Kidney epithelial cell (primary cell): Measurements from ENCODE around the gene RPL28. TPM values are rescaled to one million over a fixed set of nuclear protein-coding genes. Genes with fewer than 3 reads are reported as not detected.

Source experiments
- DNase-seq: peaks from one replicate; pipeline ENCODE4 v3.0.0-alpha.2; 2010; ENCODE audit warnings: low read depth
- H3K27me3 ChIP-seq: 2 replicates; pipeline ENCODE4 v1.6.0; 2011; ENCODE audit warnings: low read length; ENCODE audit not compliant: control insufficient read depth, insufficient read depth
- H3K36me3 ChIP-seq: 2 replicates; pipeline ENCODE4 v1.5.1; 2011; ENCODE audit warnings: low read length; ENCODE audit not compliant: control insufficient read depth, insufficient read depth
- H3K4me3 ChIP-seq: 2 replicates; pipeline ENCODE4 v1.5.1; 2011; ENCODE audit warnings: low read depth, mild to moderate bottlenecking, control low read depth, low read length
- total RNA-seq: library from RNA; depleted of rRNA; stranded (reverse); fragments of >200 nt; gene quantifications from 2 replicates; pipeline ENCODE4 v1.2.3, GENCODE V29; 2015
- TF ChIP-seq, protein P1 (sequence below): IDR thresholded peaks from 2 replicates; pipeline ENCODE4 v1.5.1; 2011; ENCODE audit warnings: mild to moderate bottlenecking, moderate library complexity, low read length, control low read depth, inconsistent platforms; ENCODE audit not compliant: insufficient read depth, poor library complexity, severe bottlenecking

The RPL28 gene
- total RNA-seq, 1 donor from 2014 or later, result 630 TPM

DNA sequence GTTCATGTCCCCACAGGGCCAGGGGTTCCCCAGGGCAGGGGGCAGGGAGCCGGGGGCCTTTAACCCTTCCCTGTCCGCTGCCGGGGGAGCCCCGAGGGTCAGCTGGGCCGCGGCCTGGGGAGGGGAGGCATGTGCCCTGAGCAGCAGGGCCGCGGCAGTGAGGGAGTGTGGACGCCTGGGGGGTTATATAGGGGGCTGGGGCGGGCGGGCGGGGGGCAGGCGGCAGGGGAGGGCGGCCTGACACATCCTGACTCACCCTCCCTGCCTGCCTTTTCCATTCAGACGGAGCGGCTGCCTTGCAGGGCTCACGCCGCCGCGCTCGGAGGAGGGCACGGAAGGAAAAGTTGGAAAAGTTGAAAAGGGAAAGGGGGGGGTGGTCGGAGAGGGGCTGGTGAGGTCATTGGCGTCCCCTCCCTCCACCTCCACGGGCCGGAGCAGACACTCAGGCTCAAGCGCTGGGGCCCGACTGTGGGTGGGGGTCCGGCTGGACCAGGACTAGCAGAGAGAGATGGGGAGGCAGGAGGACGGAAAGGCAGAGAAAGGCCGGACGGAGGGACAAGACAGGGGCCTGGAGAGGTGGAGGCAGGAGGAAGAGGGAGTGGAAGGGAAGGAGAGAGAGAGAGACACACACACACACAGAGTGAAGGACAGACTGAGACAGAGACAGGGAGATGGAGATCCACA, 15.3 kb upstream of the RPL28 start, which contains the start of gene IL11:
TSS of gene IL11 (minus strand) at position 159 of the 684 bp plus-strand sequence. CDS start at position 6, 153 bp downstream.
- no peak for DNase-seq
- no peaks in the 10 kb centered on the region for H3K36me3 ChIP-seq
- no peaks in the 10 kb centered on the region for H3K27me3 ChIP-seq
- peak within 1 kb of the TSS; percentile 67 for H3K4me3 ChIP-seq
- TF ChIP-seq, protein P1, sequence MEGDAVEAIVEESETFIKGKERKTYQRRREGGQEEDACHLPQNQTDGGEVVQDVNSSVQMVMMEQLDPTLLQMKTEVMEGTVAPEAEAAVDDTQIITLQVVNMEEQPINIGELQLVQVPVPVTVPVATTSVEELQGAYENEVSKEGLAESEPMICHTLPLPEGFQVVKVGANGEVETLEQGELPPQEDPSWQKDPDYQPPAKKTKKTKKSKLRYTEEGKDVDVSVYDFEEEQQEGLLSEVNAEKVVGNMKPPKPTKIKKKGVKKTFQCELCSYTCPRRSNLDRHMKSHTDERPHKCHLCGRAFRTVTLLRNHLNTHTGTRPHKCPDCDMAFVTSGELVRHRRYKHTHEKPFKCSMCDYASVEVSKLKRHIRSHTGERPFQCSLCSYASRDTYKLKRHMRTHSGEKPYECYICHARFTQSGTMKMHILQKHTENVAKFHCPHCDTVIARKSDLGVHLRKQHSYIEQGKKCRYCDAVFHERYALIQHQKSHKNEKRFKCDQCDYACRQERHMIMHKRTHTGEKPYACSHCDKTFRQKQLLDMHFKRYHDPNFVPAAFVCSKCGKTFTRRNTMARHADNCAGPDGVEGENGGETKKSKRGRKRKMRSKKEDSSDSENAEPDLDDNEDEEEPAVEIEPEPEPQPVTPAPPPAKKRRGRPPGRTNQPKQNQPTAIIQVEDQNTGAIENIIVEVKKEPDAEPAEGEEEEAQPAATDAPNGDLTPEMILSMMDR, result no peak

DNA sequence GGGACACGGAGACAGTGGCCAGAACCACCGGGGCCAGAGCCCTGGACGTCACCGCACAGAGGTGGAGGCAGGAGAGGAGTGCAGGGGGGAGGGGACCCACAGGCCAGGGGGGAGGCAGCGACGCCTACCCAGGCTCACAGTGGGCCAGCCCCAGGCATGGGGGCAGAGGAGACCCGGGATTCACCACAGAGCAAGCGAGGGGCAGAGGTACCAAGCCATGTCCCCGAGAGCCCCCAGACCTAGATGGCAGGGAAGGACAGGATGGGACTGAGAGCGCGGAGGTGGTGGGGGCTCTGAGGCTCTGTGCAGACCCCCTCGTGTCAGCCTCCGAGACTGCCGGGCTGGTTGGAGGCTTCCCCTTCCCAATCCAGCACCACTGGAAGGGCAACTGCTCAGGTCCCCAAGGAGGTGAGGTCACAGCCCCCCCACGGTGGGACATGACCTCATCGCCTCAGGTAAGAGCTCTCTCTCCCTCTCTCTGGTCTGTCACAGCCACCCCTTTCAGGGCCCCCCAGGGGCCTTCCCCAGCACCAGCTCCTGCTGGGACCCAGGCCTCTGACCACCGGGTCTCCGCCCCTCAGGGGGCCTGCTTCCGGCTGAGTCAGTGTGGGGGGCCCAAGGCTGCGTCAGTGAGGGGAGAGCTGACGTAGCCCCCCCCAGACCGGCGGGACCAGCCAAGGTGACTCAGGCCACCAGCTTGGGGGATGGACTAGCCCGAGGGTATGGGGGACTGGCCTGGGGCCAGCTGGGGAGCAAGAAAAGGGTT, 13.2 kb upstream of the RPL28 start:
- H3K27me3 ChIP-seq, result peaks cover 2% of the 10 kb centered on the region

DNA sequence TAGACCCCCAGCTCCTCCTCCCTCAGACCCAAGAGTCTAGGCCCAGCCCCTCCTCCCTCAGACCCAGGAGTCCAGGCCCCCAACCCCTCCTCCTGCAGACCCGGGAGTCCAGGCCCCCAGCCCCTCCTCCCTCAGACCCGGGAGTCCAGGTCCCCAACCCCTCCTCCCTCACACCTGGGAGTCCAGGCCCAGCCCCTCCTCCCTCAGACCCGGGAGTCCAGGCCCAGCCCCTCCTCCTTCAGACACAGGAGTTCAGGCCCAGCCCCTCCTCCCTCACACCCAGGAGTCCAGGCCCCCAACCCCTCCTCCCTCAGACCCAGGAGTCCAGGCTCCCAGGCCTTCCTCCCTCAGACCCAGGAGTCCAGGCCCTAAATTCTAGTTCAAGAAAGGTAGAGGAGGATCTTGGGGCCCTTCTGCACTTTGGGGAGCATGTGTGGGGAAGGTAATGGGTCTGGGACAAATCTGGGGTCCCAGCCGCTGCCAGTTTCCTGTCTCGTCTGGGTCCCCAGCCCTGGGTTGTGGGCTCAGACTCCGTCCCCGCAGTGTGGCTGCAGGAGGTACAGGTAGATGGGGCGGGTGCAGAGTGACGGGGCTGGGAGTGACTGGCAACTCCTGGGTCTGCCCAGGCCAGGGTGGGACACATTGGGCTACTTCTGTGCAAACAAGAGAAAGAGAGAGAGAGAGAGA, 12.3 kb upstream of the RPL28 start:
- no peak for DNase-seq
- H3K36me3 ChIP-seq, result no peaks in the 10 kb centered on the region
- TF ChIP-seq, protein P1, result no peak
- H3K4me3 ChIP-seq, result no peak overlapping the region
- H3K27me3 ChIP-seq, result peaks cover 7% of the 10 kb centered on the region

More for the DNA sequence above, 13.2 kb upstream of the RPL28 start:
- TF ChIP-seq, protein P1, result no peak
- DNase-seq, result no peak
- Histone ChIP-seq H3K36me3 (no peaks in the 10 kb centered on the region), H3K4me3 (no peak overlapping the region)

DNA sequence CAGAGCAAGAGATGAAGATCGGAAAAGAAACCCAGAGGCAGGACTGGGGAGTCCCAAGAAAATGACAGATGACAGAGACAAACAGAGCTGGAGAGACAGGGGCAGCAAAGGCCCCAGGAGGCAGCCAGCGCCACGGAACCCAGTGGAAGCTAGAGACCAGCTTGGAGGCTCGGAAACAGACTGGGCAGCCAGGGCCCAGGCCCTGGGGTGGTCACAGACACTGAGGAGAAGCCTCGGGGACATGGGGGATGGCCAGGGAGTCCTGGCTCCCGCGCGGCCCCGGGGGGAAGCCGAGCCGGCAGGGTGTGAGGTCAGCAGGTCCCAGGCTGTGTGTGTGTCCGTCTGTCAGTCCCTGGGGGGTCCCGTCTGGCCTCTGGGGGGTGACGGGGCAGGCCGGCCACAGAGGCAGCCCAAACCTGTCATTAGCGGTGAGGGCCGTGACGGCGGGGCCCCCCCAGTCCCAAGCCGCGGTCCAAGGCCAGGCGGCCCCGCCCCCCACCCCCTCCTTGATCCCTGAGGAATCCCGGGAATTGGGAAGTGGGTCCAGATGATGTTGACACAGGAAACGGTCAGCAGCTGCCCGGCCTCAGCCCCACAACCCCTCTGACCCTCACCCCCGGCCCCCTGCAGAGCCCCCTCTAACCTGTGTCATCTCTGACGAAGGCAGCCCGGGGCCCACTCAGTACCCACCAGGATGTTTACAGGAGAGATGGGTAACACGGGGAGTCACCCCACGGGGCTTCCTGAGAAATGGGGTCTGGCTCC, 11.6 kb upstream of the RPL28 start:
- H3K4me3 ChIP-seq, result no peak overlapping the region
- H3K27me3 ChIP-seq, result peaks cover 7% of the 10 kb centered on the region
- TF ChIP-seq, protein P1, result no peak
- DNase-seq, result no peak
- H3K36me3 ChIP-seq, result no peaks in the 10 kb centered on the region

DNA sequence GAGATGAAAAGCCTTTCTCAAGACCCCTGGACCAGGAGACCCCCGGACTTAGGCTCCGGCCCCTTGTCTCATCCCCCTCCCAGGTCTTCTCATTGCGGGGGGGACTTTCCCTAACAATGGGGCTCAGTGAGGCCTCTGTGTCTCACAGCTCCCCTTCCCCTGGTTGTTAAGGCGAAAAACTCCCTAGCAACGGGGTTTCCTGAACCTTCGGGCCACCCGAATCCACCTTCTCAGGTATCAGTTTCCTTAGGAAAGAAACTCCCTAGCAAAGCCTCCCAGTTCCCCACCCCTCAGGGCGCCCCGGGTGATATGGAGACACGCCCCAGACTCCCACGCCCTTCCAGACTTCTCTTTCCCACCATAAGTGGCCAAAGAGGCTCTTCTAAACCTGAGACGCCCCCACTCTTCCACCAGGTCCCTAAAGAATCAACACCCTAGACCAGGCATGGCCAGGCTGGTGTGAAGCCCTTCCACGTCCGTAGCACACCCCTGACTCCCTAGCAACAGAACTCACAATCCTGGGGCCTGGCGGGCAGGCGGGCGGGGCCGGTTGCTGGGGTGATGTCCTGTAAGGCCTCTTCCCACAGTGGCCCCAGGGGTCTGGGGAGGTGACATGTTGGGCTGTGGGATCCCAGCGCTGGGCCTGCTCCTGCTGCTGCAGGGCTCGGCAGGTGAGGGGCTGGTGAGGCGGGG, 9.3 kb upstream of the RPL28 start, which contains the start of gene TMEM190:
TSS of gene TMEM190 (plus strand) at position 586 of the 693 bp plus-strand sequence. CDS start at position 614, 28 bp downstream.
- no peak for DNase-seq
- TF ChIP-seq, protein P1, result no peak

More for the DNA sequence above, 9.3 kb upstream of the RPL28 start, which contains the start of gene TMEM190:
- H3K4me3 ChIP-seq, result no peak within 1 kb of the TSS
- H3K36me3 ChIP-seq, result no peaks in the 10 kb centered on the region
- peaks cover 7% of the 10 kb centered on the region for H3K27me3 ChIP-seq
